Astrocyte (in vitro differentiated cells and primary cell): ENCODE results near the gene E2F1. TPM values are rescaled to one million over a fixed set of nuclear protein-coding genes. Genes with fewer than 3 reads are reported as not detected.

Experiments used
- DNase-seq: peaks from one replicate; pipeline ENCODE4 v3.0.0-alpha.2; 2010; ENCODE audit warnings: low read depth
- FAIRE-seq: peaks from 2 replicates; lab custom pipeline; 2011; peaks lifted over from hg19 to GRCh38; lab: Jason Lieb, UNC
- H2AFZ ChIP-seq: 2 replicates; pipeline ENCODE4 v1.6.0; 2012; ENCODE audit warnings: low read depth, low read length, inconsistent platforms
- H3K27ac ChIP-seq: 2 replicates; pipeline ENCODE4 v1.5.1; 2011; ENCODE audit warnings: low read depth, low read length, inconsistent platforms
- H3K27me3 ChIP-seq: 2 replicates; pipeline ENCODE4 v1.6.0; 2011; ENCODE audit warnings: low read length, inconsistent platforms; ENCODE audit not compliant: insufficient read depth
- H3K36me3 ChIP-seq: 2 replicates; pipeline ENCODE4 v1.5.1; 2011; ENCODE audit warnings: low read length, inconsistent platforms; ENCODE audit not compliant: insufficient read depth
- H3K4me1 ChIP-seq: 2 replicates; pipeline ENCODE4 v1.5.1; 2011; ENCODE audit warnings: low read length, inconsistent platforms; ENCODE audit not compliant: insufficient read depth
- H3K4me2 ChIP-seq: 2 replicates; pipeline ENCODE4 v1.6.0; 2012; ENCODE audit warnings: low read length, inconsistent platforms
- H3K4me3 ChIP-seq: 2 replicates; pipeline ENCODE4 v1.5.1; 2011; ENCODE audit warnings: low read depth, mild to moderate bottlenecking, low read length, inconsistent platforms; ENCODE audit not compliant: insufficient read depth
- H3K79me2 ChIP-seq: 2 replicates; pipeline ENCODE4 v1.6.0; 2012; ENCODE audit warnings: mild to moderate bottlenecking, low read length, inconsistent platforms; ENCODE audit not compliant: insufficient read depth
- H3K9ac ChIP-seq: 2 replicates; pipeline ENCODE4 v1.6.0; 2012; ENCODE audit warnings: mild to moderate bottlenecking, low read length, inconsistent platforms
- H3K9me3 ChIP-seq: 2 replicates; pipeline ENCODE4 v1.5.1; 2012; ENCODE audit warnings: low read depth, mild to moderate bottlenecking, low read length, inconsistent platforms; ENCODE audit not compliant: insufficient read depth
- H4K20me1 ChIP-seq: 2 replicates; pipeline ENCODE4 v1.6.0; 2012; ENCODE audit warnings: low read length, inconsistent platforms; ENCODE audit not compliant: insufficient read depth
- H3K27ac Mint-ChIP-seq: one replicate; pipeline ENCODE4 v1.8.0; 2021; ENCODE audit warnings: mild to moderate bottlenecking, mixed read lengths; ENCODE audit not compliant: unreplicated experiment
- H3K27me3 Mint-ChIP-seq: one replicate; pipeline ENCODE4 v1.8.0; 2021; ENCODE audit warnings: low read depth, mixed read lengths; ENCODE audit not compliant: unreplicated experiment
- H3K36me3 Mint-ChIP-seq: one replicate; pipeline ENCODE4 v1.8.0; 2021; ENCODE audit warnings: low read depth, mixed read lengths; ENCODE audit not compliant: unreplicated experiment
- H3K4me1 Mint-ChIP-seq: one replicate; pipeline ENCODE4 v1.8.0; 2021; ENCODE audit warnings: low read depth, mixed read lengths; ENCODE audit not compliant: unreplicated experiment
- H3K4me3 Mint-ChIP-seq: one replicate; pipeline ENCODE4 v1.8.0; 2021; ENCODE audit warnings: mild to moderate bottlenecking, moderate library complexity, mixed read lengths; ENCODE audit not compliant: unreplicated experiment
- H3K9me3 Mint-ChIP-seq: one replicate; pipeline ENCODE4 v1.8.0; 2021; ENCODE audit warnings: mild to moderate bottlenecking, mixed read lengths; ENCODE audit not compliant: unreplicated experiment
- EZH2 ChIP-seq: IDR thresholded peaks from 2 replicates; pipeline ENCODE4 v1.6.1; 2012; ENCODE audit warnings: mild to moderate bottlenecking, low read length, inconsistent platforms; ENCODE audit not compliant: insufficient read depth
- total RNA-seq: library from RNA; stranded (reverse); gene quantifications from 2 replicates; pipeline ENCODE4 v1.2.1, GENCODE V29; 2021
- TF ChIP-seq, protein P1 (sequence below): IDR thresholded peaks from 2 replicates; pipeline ENCODE4 v1.5.1; 2011; ENCODE audit warnings: low read depth, mild to moderate bottlenecking, inconsistent platforms, low read length, moderate library complexity; ENCODE audit not compliant: insufficient read depth

Gene E2F1
- total RNA-seq, 1 donor from 2014 or later: 2.3 TPM

DNA sequence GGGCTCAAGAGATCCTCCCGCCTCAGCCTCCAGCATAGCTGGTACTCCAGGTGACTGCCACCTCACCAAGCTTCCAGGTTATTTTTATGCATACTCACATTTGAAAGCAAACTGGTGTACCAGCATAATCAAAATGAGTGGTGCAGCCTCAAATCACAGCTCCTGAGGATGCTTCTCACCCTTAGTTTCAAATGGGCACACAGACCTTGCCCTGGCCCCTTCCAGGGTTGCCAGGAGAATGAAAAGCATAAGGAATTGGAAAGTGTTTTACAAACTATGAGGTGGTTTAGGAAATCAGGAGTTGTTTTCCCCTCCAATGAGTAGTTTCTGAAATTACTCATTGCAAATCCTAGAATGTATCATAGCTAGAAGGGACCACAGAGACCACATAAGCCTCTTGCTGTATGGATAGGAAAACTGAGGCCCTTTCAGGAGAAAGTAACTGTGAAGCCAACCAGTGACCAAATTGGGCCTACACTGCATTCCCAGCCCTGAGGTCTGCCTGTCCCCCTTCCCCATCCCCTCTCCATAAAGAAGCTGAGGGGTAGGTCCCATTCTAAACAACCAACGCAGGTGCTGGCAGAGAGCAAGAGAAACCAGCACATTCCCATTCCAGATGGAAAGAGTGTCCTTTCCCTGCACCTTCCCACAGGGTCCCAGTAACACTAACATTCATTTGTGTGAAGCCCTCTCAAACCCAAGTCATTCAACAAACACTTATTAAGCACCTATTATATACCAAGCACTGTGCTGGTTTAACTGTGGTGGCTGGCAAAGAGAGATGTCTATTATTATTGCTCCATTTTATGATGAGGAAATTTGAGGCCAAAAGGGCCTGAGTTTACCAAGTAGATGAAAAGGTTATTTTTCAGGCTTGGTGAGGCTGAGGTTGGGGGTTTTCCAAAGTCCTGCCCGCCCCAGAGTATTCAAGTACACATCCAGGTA is 2.1 kb upstream of the E2F1 start:
- Mint-ChIP-seq H3K4me1 (peaks cover 7% of the 10 kb centered on the region), H3K27ac (no peak overlapping the region), H3K9me3 (no peaks in the 10 kb centered on the region), H3K27me3 (peaks cover 3% of the 10 kb centered on the region), H3K36me3 (peaks cover 2% of the 10 kb centered on the region), H3K4me3 (no peak overlapping the region)
- H3K36me3 ChIP-seq: no peaks in the 10 kb centered on the region
- no peak overlapping the region for H3K27ac ChIP-seq
- H3K9me3 ChIP-seq: no peaks in the 10 kb centered on the region
- peaks cover 7% of the 10 kb centered on the region for H4K20me1 ChIP-seq
- no peaks in the 10 kb centered on the region for H3K27me3 ChIP-seq
- no peak for DNase-seq
- H3K9ac ChIP-seq: no peak overlapping the region
- H3K4me3 ChIP-seq: no peak overlapping the region
- peaks cover 22% of the 10 kb centered on the region for H3K4me1 ChIP-seq
- no peak overlapping the region for H3K4me2 ChIP-seq
- H2AFZ ChIP-seq: no peak overlapping the region
- no peak for TF ChIP-seq EZH2
- TF ChIP-seq, protein P1, sequence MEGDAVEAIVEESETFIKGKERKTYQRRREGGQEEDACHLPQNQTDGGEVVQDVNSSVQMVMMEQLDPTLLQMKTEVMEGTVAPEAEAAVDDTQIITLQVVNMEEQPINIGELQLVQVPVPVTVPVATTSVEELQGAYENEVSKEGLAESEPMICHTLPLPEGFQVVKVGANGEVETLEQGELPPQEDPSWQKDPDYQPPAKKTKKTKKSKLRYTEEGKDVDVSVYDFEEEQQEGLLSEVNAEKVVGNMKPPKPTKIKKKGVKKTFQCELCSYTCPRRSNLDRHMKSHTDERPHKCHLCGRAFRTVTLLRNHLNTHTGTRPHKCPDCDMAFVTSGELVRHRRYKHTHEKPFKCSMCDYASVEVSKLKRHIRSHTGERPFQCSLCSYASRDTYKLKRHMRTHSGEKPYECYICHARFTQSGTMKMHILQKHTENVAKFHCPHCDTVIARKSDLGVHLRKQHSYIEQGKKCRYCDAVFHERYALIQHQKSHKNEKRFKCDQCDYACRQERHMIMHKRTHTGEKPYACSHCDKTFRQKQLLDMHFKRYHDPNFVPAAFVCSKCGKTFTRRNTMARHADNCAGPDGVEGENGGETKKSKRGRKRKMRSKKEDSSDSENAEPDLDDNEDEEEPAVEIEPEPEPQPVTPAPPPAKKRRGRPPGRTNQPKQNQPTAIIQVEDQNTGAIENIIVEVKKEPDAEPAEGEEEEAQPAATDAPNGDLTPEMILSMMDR: no peak
- FAIRE-seq: no peak
- peaks cover 10% of the 10 kb centered on the region for H3K79me2 ChIP-seq

DNA sequence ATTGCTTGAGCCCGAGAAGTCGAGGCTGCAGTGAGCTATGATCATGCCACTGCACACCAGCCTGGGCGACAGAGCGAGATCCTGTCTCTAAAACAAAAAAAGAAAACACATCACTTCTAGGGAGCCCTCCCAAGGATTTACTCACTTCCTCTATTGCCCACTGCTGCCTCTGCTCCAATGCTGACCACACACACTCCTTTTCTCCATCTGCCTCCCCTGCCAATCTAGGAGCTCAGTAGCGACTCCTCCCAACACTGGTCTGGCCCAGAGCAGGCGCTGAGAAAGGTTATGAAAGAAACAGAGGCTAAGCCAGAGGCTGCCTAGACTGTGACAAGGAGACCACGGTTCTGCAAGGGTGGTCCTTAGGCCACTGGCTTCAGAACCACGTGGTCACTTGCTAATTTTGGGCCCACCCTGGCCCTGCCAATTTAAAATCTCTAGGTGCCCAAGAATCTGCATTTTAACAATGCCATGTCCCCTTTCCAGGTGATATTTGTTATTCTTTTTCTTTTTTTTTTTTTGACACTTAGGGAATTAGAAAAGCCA is 1.3 kb upstream of the E2F1 start:
- FAIRE-seq: no peak

More for the DNA sequence above, 1.3 kb upstream of the E2F1 start:
- peaks cover 2% of the 10 kb centered on the region for H3K36me3 Mint-ChIP-seq
- Histone ChIP-seq H3K36me3 (no peaks in the 10 kb centered on the region), H3K4me2 (peak overlapping the region; percentile 16), H3K9ac (no peak overlapping the region), H3K9me3 (no peaks in the 10 kb centered on the region), H3K79me2 (peaks cover 10% of the 10 kb centered on the region), H4K20me1 (peaks cover 10% of the 10 kb centered on the region), H3K4me1 (peaks cover 22% of the 10 kb centered on the region), H3K27ac (no peak overlapping the region), H2AFZ (no peak overlapping the region), H3K27me3 (no peaks in the 10 kb centered on the region), H3K4me3 (no peak overlapping the region)
- peaks cover 3% of the 10 kb centered on the region for H3K27me3 Mint-ChIP-seq
- no peak for TF ChIP-seq EZH2
- TF ChIP-seq, protein P1: no peak
- no peak for DNase-seq
- H3K27ac Mint-ChIP-seq: peak overlapping the region; percentile 75
- no peaks in the 10 kb centered on the region for H3K9me3 Mint-ChIP-seq
- H3K4me1 Mint-ChIP-seq: peaks cover 7% of the 10 kb centered on the region
- H3K4me3 Mint-ChIP-seq: peak overlapping the region; percentile 87
